Measurements from ENCODE around the gene HERC3. TPM values are rescaled to one million over a fixed set of nuclear protein-coding genes. Genes with fewer than 3 reads are reported as not detected.

The HERC3 gene
- total RNA-seq, 4 donors from 2014 or later = 37.4 to 75.4 (median 47.8) TPM

GRCh38 chr4:88719381-88719780 is 127.1 kb downstream of the HERC3 start:
- no peak for DNase-seq
- Histone ChIP-seq H3K27me3 (no peaks in the 10 kb centered on the region), H3K4me1 (peaks cover 0 to 1% of the 10 kb centered on the region in 2 donors), H3K9me3 (no peaks in the 10 kb centered on the region), H3K36me3 (peaks cover 0 to 14% of the 10 kb centered on the region in 2 donors), H3K27ac (no peak overlapping the region), H3K4me3 (replicated peaks in 1 of 3) (no peak overlapping the region)
- 98 to 100% methylated on average over 1 of the region's 1 CpG for WGBS, 2 donors
- intact Hi-C loops (cut with DNase I) = no loop called here
- TF ChIP-seq CTCF (IDR thresholded peaks at IDR 0.05) = no peak
- TF ChIP-seq POLR2A (IDR thresholded peaks at IDR 0.05) = no peak

GRCh38 chr4:88720451-88721428 is 128.5 kb downstream of the HERC3 start:
- H3K36me3 ChIP-seq = peaks cover 0 to 17% of the 10 kb centered on the region in 2 donors
- H3K27me3 ChIP-seq = no peaks in the 10 kb centered on the region
- H3K4me3 ChIP-seq (replicated peaks in 1 of 3) = no peak overlapping the region
- TF ChIP-seq POLR2A (IDR thresholded peaks at IDR 0.05) = no peak
- TF ChIP-seq CTCF (IDR thresholded peaks at IDR 0.05) = no peak
- no peaks in the 10 kb centered on the region for H3K9me3 ChIP-seq
- H3K4me1 ChIP-seq = peaks cover 7 to 13% of the 10 kb centered on the region in 2 donors
- intact Hi-C loops (cut with DNase I) = no loop called here
- DNase-seq = no peak
- 76 to 87% methylated on average over 10 of the region's 10 CpGs for WGBS, 2 donors
- H3K27ac ChIP-seq = peak overlapping the region in 1 of 3 donors; percentile 32

GRCh38 chr4:88722276-88722780 is 130.0 kb downstream of the HERC3 start:
- H3K27me3 ChIP-seq = no peaks in the 10 kb centered on the region
- TF ChIP-seq POLR2A (IDR thresholded peaks at IDR 0.05) (no peak), CTCF (IDR thresholded peaks at IDR 0.05) (no peak)
- 85 to 94% methylated on average over 10 of the region's 10 CpGs for WGBS, 2 donors
- H3K9me3 ChIP-seq = no peaks in the 10 kb centered on the region
- no peak overlapping the region for H3K4me3 ChIP-seq (replicated peaks in 1 of 3)
- intact Hi-C loops (cut with DNase I) = no loop called here
- H3K4me1 ChIP-seq = peaks cover 7 to 13% of the 10 kb centered on the region in 2 donors
- DNase-seq = no peak
- H3K27ac ChIP-seq = no peak overlapping the region
- peaks cover 8 to 19% of the 10 kb centered on the region in 2 donors for H3K36me3 ChIP-seq

GRCh38 chr4:88722828-88723227 is 130.5 kb downstream of the HERC3 start:
- no peaks in the 10 kb centered on the region for H3K9me3 ChIP-seq
- TF ChIP-seq POLR2A (IDR thresholded peaks at IDR 0.05) (no peak), CTCF (IDR thresholded peaks at IDR 0.05) (no peak)
- H3K4me1 ChIP-seq = peaks cover 7 to 13% of the 10 kb centered on the region in 2 donors
- intact Hi-C loops (cut with DNase I) = no loop called here
- H3K27me3 ChIP-seq = no peaks in the 10 kb centered on the region
- peak overlapping the region in 1 of 3 donors; percentile 30 for H3K27ac ChIP-seq
- DNase-seq = no peak
- 83 to 87% methylated on average over 2 of the region's 2 CpGs for WGBS, 2 donors
- peaks cover 13 to 24% of the 10 kb centered on the region in 2 donors for H3K36me3 ChIP-seq
- H3K4me3 ChIP-seq (replicated peaks in 1 of 3) = no peak overlapping the region

- DNase-seq = no peak
- Histone ChIP-seq H3K4me1 (peaks cover 7 to 13% of the 10 kb centered on the region in 2 donors), H3K9me3 (no peaks in the 10 kb centered on the region), H3K27ac (peak overlapping the region in 2 of 3 donors; percentile 5 to 32), H3K4me3 (replicated peaks in 1 of 3) (no peak overlapping the region), H3K36me3 (peaks cover 22 to 36% of the 10 kb centered on the region in 2 donors), H3K27me3 (no peaks in the 10 kb centered on the region)
- intact Hi-C loops (cut with DNase I) = no loop called here
- 80 to 85% methylated on average over 2 of the region's 2 CpGs for WGBS, 2 donors
- TF ChIP-seq CTCF (IDR thresholded peaks at IDR 0.05) = no peak
- TF ChIP-seq POLR2A (IDR thresholded peaks at IDR 0.05) = no peak
Observed at GRCh38 chr4:88724406-88724805, 132.1 kb downstream of the HERC3 start.

Data from thyroid gland (tissue), 4 donors.